A549 treated with AZD2906 at 1 μM for 4 hours (cell line): ENCODE measurements around the gene MAP3K15. TPM values are rescaled to one million over a fixed set of nuclear protein-coding genes. Genes with fewer than 3 reads are reported as not detected.

Experiments used
- total RNA-seq: library from RNA; stranded (reverse); fragments of 200-300 nt; extraction: Qiagen RNA extraction; gene quantifications from 5 replicates; pipeline ENCODE4 v1.2.3, GENCODE V29; 2022

Gene MAP3K15
- 1.5 to 2.2 TPM (median 2.0 TPM) in 5 replicates for total RNA-seq

GRCh38 chrX:19514791-19515614 is at the start of gene MAP3K15:
MAP3K15 (minus strand) TSS chrX:19515508; CDS start chrX:19515261, 247 bp downstream.

GRCh38 chrX:19343535-19344408 is 171.5 kb downstream of the MAP3K15 start, which contains the start of gene PDHA1:
PDHA1 (plus strand) TSS chrX:19343927; CDS start chrX:19344038, 111 bp downstream.

Other genes with a start within 250 kb of the MAP3K15 start
- gene PDHA1, start 171.6 kb downstream of the MAP3K15 start, total RNA-seq = 242 to 322 TPM (median 308 TPM) in 5 replicates